NCI-H1092 treated with DMSO at 0.1 percent for 48 hours (cell line): Measurements from ENCODE around the gene ILF3.
A peak's percentile ranks its signal among the peaks of the same experiment; 100 is the strongest.

ENCODE experiments used
- DNase-seq: peaks from one replicate; lab custom pipeline; 2025; lab: John Stamatoyannopoulos, UW

ILF3 gene

GRCh38 chr19:10695401-10696398 is 41.6 kb downstream of the ILF3 start:
- peak; percentile 95 for DNase-seq

GRCh38 chr19:10699650-10700335 is 45.6 kb downstream of the ILF3 start:
- DNase-seq, result peak; percentile 27

DNA sequence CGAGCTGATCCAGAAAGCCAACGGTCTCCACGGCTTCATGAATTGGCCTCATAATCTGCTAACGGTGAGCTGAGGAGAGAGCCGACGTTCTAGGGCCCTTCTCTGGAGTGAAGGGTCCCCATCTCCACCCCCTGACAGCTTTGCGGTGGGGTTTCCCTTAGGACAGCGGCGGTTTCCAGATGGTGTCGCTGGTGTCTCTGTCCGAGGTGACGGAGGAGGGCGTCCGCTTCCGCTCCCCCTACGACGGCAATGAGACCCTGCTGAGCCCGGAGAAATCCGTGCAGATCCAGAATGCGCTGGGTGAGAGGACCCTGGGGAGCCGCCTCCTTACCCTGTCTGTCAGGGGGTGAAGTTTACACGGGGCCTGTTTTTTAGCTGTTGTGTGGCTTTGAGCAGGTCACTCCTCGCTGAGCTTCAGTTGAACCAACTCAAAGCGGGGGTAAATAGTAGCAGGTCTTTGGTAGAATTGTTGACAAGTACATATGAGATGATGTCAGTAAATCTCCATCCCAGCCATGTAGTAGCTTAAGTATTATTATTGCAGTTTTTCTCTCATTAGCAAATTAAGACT is 47.9 kb downstream of the ILF3 start:
- peak; percentile 59 for DNase-seq

- DNase-seq, result no peak
These were observed 52.8 kb downstream of the ILF3 start for GRCh38 chr19:10706990-10707389.

GRCh38 chr19:10707440-10707839 is 53.3 kb downstream of the ILF3 start:
- DNase-seq, result no peak

DNA sequence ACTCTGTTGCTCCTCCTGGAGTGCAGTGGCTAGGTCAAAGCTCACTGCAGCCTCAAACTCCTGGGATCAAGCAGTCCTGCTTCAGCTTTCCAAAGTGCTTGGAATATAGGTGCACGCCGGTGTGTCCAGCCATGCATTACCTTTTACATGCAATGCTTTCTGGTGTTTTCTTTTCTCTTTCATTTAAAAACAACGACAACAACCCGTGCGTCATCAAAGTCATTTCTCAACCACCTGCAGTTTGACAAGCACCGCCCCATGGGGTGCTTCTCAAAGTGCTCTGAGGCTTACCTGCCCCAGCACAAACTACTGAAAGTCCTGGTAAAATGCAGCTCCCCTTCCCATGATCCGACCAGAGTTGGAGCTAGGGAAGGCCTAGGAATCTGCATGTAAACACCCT is 54.1 kb downstream of the ILF3 start:
- DNase-seq, result no peak

DNA sequence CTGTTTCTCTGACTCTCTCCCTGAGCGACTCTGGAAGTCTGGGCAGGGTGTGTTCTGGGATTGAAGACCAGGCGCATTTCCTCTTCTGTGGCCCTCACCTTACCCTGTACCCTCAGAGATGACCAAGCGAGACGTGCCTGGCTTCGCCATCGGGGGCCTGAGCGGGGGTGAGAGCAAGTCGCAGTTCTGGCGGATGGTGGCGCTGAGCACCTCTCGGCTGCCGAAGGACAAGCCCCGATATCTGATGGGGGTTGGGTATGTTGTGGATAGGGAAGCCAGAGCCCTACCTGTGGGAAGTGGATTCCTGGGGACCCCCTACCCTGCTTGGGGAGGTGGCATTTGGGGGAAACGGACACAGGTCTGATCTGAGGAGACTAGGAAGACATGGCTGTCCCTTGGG is 57.9 kb downstream of the ILF3 start:
- DNase-seq, result no peak

- no peak for DNase-seq
These were observed 58.6 kb downstream of the ILF3 start for GRCh38 chr19:10712754-10713153.

- DNase-seq, result no peak
These were observed 59.2 kb downstream of the ILF3 start for GRCh38 chr19:10713317-10713716.

- no peak for DNase-seq
These were observed 62.9 kb downstream of the ILF3 start for GRCh38 chr19:10717054-10717355.

DNA sequence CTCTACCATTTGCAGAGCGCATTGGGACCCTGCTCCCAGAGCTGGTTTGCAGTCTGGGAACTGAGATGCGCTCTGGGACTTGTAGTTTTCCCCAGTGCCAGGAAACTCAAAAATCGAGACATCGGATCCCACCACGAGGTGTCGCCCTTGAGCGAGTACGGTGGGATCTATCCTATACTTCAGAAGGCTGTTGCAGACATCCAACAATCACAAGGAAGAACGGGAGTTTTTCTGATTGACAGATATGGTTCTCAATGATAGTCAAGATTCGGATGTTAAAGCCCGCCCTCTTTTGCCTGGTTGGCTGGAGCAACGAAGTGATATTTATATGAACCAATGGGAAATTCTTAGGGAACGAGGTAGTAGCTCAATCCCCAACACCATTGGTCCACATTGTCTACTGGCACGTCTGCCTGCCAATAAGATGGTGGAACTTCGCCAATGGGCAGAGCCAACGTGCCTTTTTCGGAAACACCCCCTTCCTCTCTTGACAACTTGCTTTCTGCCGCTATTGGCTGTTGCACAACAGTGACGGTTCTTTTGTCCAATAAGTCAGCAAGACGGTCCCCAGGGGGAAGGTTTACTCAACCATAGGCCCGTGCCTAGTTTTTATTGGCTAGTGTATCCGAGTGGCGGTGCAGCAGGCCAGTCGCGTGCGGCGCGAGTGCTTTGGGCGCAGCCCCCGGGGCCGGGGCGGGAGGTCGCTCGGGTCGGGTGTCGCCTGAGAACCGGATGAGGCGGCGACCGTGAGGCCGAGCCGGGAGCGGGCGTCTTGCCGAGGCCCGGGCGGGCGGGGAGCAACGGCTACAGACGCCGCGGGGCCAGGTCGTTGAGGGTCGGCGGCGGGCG is 63.4 kb downstream of the ILF3 start, which contains the start of gene DNM2:
TSS of gene DNM2 (plus strand) at position 724 of the 849 bp plus-strand sequence. CDS start 164 bp downstream, outside the sequence.
- peak; percentile 100 for DNase-seq

DNA sequence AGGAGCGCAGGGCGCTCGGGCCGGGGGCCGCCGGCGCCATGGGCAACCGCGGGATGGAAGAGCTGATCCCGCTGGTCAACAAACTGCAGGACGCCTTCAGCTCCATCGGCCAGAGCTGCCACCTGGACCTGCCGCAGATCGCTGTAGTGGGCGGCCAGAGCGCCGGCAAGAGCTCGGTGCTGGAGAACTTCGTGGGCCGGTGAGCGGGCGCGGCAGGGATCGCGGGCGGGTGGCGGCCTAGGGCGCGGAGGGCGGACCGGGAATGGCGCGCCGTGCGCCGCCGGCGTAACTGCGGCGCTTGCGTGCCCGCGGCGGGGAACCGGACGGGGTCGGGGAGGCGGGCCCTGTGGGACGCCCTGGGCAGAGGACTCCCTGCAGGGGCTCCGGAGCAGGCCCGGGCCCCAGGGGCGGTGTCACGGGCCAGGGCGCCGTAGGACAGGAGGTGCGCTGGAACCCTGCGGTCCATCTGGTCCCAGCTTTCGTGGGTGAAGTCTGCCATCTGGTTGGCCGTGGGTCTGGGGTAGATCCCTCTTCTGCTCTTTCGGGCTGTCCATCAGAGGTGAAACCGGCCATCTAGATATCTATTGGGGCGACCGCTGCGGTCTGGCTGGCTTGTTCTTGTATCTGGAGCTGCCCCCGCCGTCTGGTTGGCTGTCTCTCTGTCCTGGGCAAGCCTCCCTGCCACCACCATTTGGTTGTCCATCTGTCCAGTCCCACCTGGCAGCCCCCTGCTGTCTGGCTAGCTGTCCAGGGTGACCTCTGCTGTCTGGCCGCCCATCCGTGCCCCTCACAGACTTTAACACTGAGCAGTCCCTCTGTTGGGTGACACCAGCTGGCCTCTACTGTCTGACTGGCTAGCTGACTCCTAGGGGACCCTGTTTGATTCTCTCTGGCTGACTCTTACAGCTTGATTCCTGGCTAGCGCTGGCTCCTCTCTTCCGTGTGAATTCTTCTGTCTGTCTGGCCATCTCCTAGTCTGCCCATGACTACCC is 64.4 kb downstream of the ILF3 start:
- peak; percentile 38 for DNase-seq

- DNase-seq, result no peak
These were observed 65.4 kb downstream of the ILF3 start for GRCh38 chr19:10719466-10719961.

DNA sequence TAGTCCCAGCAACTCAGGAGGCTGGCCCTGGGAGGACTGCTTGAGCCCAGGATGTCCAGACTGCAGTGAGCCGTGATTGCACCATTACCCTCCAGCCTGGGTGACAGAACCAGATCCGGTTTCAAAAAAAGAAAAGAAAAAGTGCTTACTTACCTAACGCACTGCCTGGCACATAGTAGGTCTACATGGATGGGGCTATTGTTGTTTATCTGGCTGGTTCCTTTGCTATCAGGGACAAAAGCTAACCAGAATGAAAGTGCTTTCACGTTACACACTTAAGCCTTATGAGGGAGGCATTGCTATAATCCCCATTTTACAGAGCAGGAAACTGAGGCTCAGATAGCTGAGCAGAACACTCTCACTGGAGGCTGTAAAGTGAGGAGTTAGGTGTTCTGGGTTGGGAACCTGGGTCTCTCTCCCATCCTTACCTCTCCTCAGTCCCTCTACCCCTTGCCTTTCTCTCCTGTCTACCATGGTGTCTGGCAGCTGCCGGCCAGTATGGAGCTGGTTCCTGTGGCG is 66.5 kb downstream of the ILF3 start:
- DNase-seq, result no peak

DNA sequence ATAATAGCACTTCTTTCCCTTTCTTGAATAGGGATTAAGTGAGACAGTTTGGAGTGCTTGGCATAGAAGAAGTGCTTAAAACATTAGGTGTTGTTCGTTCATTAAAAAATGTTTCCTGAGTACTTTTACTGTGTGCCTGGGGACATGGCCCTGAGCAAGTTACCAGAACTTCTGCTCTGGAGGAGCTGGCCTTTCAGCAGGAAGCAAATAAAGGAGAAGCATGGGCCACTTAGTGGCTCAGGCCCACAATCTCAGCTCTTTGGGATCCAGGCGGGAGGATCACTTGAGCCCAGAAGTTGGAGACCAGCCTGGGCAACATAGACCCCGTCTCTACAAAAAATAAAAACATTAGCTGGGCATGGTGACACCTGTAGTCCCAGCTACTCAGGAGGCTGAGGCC is 69.4 kb downstream of the ILF3 start:
- DNase-seq, result no peak

GRCh38 chr19:10724573-10725071 is 70.5 kb downstream of the ILF3 start:
- DNase-seq, result no peak

DNA sequence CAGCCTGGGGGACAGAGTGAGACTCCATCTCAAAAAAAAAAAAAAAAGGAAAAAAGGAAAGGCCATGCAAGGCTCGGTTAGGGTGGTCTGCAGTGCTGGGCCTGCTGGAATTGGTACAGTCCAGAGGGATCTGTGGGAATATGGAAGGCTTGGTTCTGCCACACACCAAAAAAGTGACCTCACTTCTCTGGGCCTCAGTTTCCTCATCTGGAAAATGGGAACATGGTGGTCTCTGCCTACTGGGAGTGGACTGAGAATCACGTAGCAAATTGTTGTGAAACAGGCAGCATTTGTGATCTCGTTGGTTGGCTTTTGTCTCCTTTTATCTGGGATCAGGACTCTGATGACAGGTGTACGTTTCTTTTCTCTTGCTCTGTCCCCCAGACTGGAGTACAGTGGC is 71.3 kb downstream of the ILF3 start:
- no peak for DNase-seq

GRCh38 chr19:10726268-10726667 is 72.1 kb downstream of the ILF3 start:
- no peak for DNase-seq

DNA sequence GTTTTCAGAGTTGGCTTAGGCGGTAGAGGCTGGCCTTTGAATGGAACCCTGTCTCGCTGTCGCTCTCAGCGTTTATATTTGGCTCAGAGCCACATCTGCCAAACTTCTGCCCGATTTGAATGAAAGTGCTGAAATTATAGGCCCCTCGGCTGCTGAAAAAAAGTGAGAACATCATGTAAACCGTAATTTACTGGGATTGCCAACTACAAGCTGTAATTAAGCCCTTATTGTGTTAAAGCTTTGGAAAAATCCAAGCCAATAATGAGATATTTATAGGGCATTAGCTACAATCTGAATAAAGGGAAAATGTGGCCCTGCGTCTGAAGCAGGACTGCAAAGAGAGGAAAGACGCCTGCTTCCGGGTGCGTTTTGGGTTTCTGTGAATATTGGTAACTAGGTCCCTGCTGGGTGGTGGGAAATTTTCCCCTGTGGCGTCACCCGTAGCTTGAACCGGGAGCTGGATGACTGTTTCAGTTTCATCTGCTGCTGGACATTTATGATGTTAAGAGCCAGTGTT is 73.6 kb downstream of the ILF3 start:
- no peak for DNase-seq

- DNase-seq, result no peak
These were observed 75.3 kb downstream of the ILF3 start for GRCh38 chr19:10729411-10729810.
